Measurements from ENCODE around the gene MRAS.

GRCh38 chr3:138365253-138365555 lies 16.8 kb downstream of the MRAS start:
- TF ChIP-seq, protein P1, sequence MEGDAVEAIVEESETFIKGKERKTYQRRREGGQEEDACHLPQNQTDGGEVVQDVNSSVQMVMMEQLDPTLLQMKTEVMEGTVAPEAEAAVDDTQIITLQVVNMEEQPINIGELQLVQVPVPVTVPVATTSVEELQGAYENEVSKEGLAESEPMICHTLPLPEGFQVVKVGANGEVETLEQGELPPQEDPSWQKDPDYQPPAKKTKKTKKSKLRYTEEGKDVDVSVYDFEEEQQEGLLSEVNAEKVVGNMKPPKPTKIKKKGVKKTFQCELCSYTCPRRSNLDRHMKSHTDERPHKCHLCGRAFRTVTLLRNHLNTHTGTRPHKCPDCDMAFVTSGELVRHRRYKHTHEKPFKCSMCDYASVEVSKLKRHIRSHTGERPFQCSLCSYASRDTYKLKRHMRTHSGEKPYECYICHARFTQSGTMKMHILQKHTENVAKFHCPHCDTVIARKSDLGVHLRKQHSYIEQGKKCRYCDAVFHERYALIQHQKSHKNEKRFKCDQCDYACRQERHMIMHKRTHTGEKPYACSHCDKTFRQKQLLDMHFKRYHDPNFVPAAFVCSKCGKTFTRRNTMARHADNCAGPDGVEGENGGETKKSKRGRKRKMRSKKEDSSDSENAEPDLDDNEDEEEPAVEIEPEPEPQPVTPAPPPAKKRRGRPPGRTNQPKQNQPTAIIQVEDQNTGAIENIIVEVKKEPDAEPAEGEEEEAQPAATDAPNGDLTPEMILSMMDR (IDR thresholded peaks at IDR 0.05; ENCODE audit: low read depth, low read length, poor library complexity, severe bottlenecking): no peak
- TF ChIP-seq EZH2phosphoT487 (IDR thresholded peaks at IDR 0.05; ENCODE audit: borderline replicate concordance, low read length): no peak
